ENCODE measurements around the gene DMTF1.

DMTF1 gene

DNA sequence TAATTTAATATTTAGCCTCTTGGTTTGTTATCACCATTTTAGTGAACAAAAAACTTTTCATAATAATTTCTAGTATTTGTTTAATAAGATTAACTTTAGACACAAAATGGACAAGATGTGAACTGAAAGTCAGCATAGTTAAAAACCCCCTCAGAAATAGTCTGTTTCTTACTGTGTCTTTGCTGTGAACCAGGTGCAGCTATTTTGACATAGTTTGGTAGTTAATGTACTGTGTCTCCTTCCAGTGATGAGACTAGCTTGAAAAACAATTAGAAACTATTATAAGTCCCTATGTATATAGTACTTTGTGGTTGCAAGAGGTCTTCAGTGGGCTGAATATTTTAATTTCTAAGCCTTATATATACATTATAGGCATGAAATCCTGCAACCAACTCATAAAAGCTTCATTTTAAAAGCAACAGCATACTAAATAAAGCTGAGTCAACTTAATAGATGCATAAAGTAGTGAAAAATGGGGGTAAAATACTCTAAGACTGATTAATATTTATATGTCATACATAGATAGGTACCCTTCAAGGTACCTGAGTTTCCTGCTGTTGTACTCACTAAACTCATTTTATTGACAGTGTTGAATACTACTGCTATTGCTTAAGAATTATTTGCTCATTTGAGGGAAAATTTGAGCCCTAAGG, 19.2 kb downstream of the DMTF1 start:
- TF ChIP-seq CTCF (conservative IDR thresholded peaks at IDR 0.05; ENCODE audit: low read length) (no peak), EZH2phosphoT487 (IDR thresholded peaks at IDR 0.05; ENCODE audit: borderline replicate concordance) (no peak)
- H3K4me2 ChIP-seq (ENCODE audit: low read depth, low read length, poor library complexity, severe bottlenecking), result no peak overlapping the region
- peaks cover 5% of the 10 kb centered on the region; the same call in 1 of the 2 replicates for H3K79me2 ChIP-seq (ENCODE audit: insufficient read depth, low read length)
- H2AFZ ChIP-seq (ENCODE audit: low read length), result no peak overlapping the region
- no peak overlapping the region for H3K9ac ChIP-seq (ENCODE audit: low read depth, low read length, poor library complexity, severe bottlenecking)
- no peaks in the 10 kb centered on the region for H3K9me3 ChIP-seq (ENCODE audit: insufficient read depth, low read depth, low read length)
- H4K20me1 ChIP-seq (ENCODE audit: insufficient read depth, low read length, poor library complexity, severe bottlenecking), result peaks cover 6% of the 10 kb centered on the region
- no peaks in the 10 kb centered on the region for H3K27me3 ChIP-seq (ENCODE audit: insufficient read depth, low read length, poor library complexity, severe bottlenecking)
- no peaks in the 10 kb centered on the region for H3F3A ChIP-seq (ENCODE audit: low read depth)
- no peaks in the 10 kb centered on the region for H3K9me2 ChIP-seq (replicated peaks; ENCODE audit: low read depth, low read length)
- no peaks in the 10 kb centered on the region for H3K4me1 ChIP-seq (ENCODE audit: insufficient read depth, low read length, poor library complexity, severe bottlenecking)
- H3K4me3 ChIP-seq (ENCODE audit: low read length, poor library complexity, severe bottlenecking), result no peak overlapping the region
- H3K36me3 ChIP-seq (ENCODE audit: insufficient read depth, low read length), result peaks cover 100% of the 10 kb centered on the region

DNA sequence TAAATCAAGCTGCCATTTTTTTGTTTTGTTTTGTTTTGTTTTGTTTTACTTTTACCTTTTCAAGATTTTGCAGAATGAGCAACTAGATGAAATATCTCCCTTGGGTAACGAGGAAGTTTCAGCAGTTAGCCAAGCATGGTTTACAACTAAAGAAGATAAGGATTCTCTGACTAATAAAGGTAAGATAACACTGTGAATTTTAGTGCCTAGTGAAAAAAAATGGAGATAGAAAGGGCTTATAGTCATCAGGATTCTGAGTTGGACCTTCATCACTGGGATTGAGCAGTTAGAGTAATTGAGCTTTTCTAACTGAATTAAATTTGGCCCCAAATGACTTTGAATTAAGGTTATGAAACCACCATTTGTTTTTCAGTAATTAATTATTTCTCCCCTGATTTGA, 21.2 kb downstream of the DMTF1 start:
- no peak overlapping the region for H3K4me2 ChIP-seq (ENCODE audit: low read depth, low read length, poor library complexity, severe bottlenecking)
- peaks cover 98% of the 10 kb centered on the region for H3K36me3 ChIP-seq (ENCODE audit: insufficient read depth, low read length)
- no peak overlapping the region for H3K9ac ChIP-seq (ENCODE audit: low read depth, low read length, poor library complexity, severe bottlenecking)
- H3K9me3 ChIP-seq (ENCODE audit: insufficient read depth, low read depth, low read length), result no peaks in the 10 kb centered on the region
- TF ChIP-seq EZH2phosphoT487 (IDR thresholded peaks at IDR 0.05; ENCODE audit: borderline replicate concordance) (no peak), CTCF (conservative IDR thresholded peaks at IDR 0.05; ENCODE audit: low read length) (no peak)
- no peak overlapping the region for H3K4me3 ChIP-seq (ENCODE audit: low read length, poor library complexity, severe bottlenecking)
- H3K9me2 ChIP-seq (replicated peaks; ENCODE audit: low read depth, low read length), result no peaks in the 10 kb centered on the region
- no peaks in the 10 kb centered on the region for H3F3A ChIP-seq (ENCODE audit: low read depth)
- no peaks in the 10 kb centered on the region for H3K27me3 ChIP-seq (ENCODE audit: insufficient read depth, low read length, poor library complexity, severe bottlenecking)
- peaks cover 6% of the 10 kb centered on the region for H4K20me1 ChIP-seq (ENCODE audit: insufficient read depth, low read length, poor library complexity, severe bottlenecking)
- no peaks in the 10 kb centered on the region for H3K4me1 ChIP-seq (ENCODE audit: insufficient read depth, low read length, poor library complexity, severe bottlenecking)
- H2AFZ ChIP-seq (ENCODE audit: low read length), result no peak overlapping the region
- H3K79me2 ChIP-seq (ENCODE audit: insufficient read depth, low read length), result peaks cover 10% of the 10 kb centered on the region; the same call in 1 of the 2 replicates

DNA sequence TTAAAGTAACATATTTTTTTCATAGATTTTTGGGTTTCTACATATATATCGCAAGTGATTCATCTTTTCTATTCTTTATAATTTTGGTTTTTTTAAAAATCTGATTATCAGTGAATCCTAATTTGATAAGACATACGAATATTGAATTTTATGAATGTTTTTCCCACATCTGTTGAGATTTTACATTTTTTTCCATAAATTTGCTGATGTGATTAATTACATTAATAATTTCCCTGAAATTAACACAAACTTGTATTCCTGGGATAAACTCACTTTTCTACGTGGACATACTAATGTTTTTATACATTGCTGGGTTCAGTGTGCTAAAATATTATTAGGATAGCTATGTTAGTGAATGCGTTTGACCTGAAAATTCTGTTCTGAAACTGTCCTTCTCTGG, 26.1 kb downstream of the DMTF1 start:
- peaks cover 14% of the 10 kb centered on the region for H4K20me1 ChIP-seq (ENCODE audit: insufficient read depth, low read length, poor library complexity, severe bottlenecking)
- H2AFZ ChIP-seq (ENCODE audit: low read length), result no peak overlapping the region
- H3K9me3 ChIP-seq (ENCODE audit: insufficient read depth, low read depth, low read length), result no peaks in the 10 kb centered on the region
- H3K79me2 ChIP-seq (ENCODE audit: insufficient read depth, low read length), result peaks cover 13% of the 10 kb centered on the region; the same call in 1 of the 2 replicates
- H3K9me2 ChIP-seq (replicated peaks; ENCODE audit: low read depth, low read length), result no peaks in the 10 kb centered on the region
- H3K27me3 ChIP-seq (ENCODE audit: insufficient read depth, low read length, poor library complexity, severe bottlenecking), result no peaks in the 10 kb centered on the region
- no peaks in the 10 kb centered on the region for H3F3A ChIP-seq (ENCODE audit: low read depth)
- no peak overlapping the region for H3K4me3 ChIP-seq (ENCODE audit: low read length, poor library complexity, severe bottlenecking)
- TF ChIP-seq CTCF (conservative IDR thresholded peaks at IDR 0.05; ENCODE audit: low read length) (no peak), EZH2phosphoT487 (IDR thresholded peaks at IDR 0.05; ENCODE audit: borderline replicate concordance) (no peak)
- H3K36me3 ChIP-seq (ENCODE audit: insufficient read depth, low read length), result peaks cover 94% of the 10 kb centered on the region
- no peak overlapping the region for H3K9ac ChIP-seq (ENCODE audit: low read depth, low read length, poor library complexity, severe bottlenecking)
- no peak overlapping the region for H3K4me2 ChIP-seq (ENCODE audit: low read depth, low read length, poor library complexity, severe bottlenecking)
- H3K4me1 ChIP-seq (ENCODE audit: insufficient read depth, low read length, poor library complexity, severe bottlenecking), result no peaks in the 10 kb centered on the region

Data from Loucy (cell line).